ENCODE measurements around the gene E2F8.

The E2F8 gene

GRCh38 chr11:19193916-19194315 is 46.8 kb downstream of the E2F8 start:
- no peaks in the 10 kb centered on the region for H3K9me2 ChIP-seq (replicated peaks; ENCODE audit: insufficient read depth, low read length)
- H3K36me3 ChIP-seq (ENCODE audit: low read length), result no peaks in the 10 kb centered on the region
- no peak overlapping the region for H3K4me2 ChIP-seq (ENCODE audit: low read depth, low read length, poor library complexity, severe bottlenecking)
- no peak overlapping the region for H2AFZ ChIP-seq (ENCODE audit: low read depth, low read length, severe bottlenecking)
- TF ChIP-seq CTCF (IDR thresholded peaks at IDR 0.05; ENCODE audit: insufficient read depth, low read length, poor library complexity, severe bottlenecking), result no peak
- no peak for TF ChIP-seq EZH2phosphoT487 (conservative IDR thresholded peaks at IDR 0.05; ENCODE audit: low read length)
- H3K4me3 ChIP-seq (ENCODE audit: insufficient read depth, low read length, poor library complexity, severe bottlenecking), result no peak overlapping the region
- no peaks in the 10 kb centered on the region for H3F3A ChIP-seq (ENCODE audit: insufficient read depth)
- no peaks in the 10 kb centered on the region for H3K9me3 ChIP-seq (ENCODE audit: insufficient read depth, low read length)
- H4K20me1 ChIP-seq (ENCODE audit: low read depth, low read length), result no peaks in the 10 kb centered on the region
- H3K79me2 ChIP-seq (ENCODE audit: insufficient read depth, low read length), result no peaks in the 10 kb centered on the region
- H3K27ac ChIP-seq (ENCODE audit: low read depth, low read length), result no peak overlapping the region
- no peaks in the 10 kb centered on the region for H3K27me3 ChIP-seq (ENCODE audit: low read length)
- H3K9ac ChIP-seq (ENCODE audit: low read length), result no peak overlapping the region

DNA sequence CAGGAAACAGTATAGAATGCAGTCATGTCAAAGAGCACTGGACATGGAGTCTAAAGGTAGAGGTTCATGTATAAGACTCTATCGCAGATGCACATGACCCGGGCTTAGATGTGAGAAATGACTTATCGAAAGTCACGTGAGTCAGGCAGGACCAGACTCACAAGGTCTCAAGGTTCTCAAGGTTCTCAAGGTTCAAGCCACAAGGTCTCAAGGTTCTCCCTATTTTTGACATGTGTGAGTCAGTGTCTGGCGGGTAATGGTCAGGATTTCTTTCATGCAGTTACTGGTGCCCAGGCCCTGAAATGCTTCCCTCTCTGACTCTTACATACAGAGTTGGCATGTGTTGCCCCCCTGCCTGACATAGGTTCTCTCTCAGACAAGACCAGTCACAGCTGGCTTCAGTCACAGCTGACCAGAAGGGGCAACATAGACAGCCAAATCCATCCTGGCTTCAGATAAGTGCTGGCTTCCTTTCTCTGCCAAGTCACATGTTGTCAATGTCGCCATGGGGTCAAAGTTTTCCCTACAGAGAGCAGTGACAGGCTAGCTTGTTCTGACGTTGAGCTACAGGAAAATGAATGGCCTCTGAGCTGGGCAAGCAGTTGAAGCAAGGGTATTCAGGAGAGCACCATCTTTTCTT is 49.1 kb downstream of the E2F8 start:
- Histone ChIP-seq H3K27ac (ENCODE audit: low read depth, low read length) (no peak overlapping the region), H3K79me2 (ENCODE audit: insufficient read depth, low read length) (no peaks in the 10 kb centered on the region), H3K9me2 (replicated peaks; ENCODE audit: insufficient read depth, low read length) (no peaks in the 10 kb centered on the region), H3K27me3 (ENCODE audit: low read length) (no peaks in the 10 kb centered on the region), H2AFZ (ENCODE audit: low read depth, low read length, severe bottlenecking) (no peak overlapping the region), H3K4me2 (ENCODE audit: low read depth, low read length, poor library complexity, severe bottlenecking) (no peak overlapping the region), H3K36me3 (ENCODE audit: low read length) (no peaks in the 10 kb centered on the region), H3K9ac (ENCODE audit: low read length) (no peak overlapping the region), H4K20me1 (ENCODE audit: low read depth, low read length) (no peaks in the 10 kb centered on the region), H3F3A (ENCODE audit: insufficient read depth) (no peaks in the 10 kb centered on the region), H3K9me3 (ENCODE audit: insufficient read depth, low read length) (no peaks in the 10 kb centered on the region), H3K4me3 (ENCODE audit: insufficient read depth, low read length, poor library complexity, severe bottlenecking) (no peak overlapping the region)
- TF ChIP-seq EZH2phosphoT487 (conservative IDR thresholded peaks at IDR 0.05; ENCODE audit: low read length), result no peak
- TF ChIP-seq CTCF (IDR thresholded peaks at IDR 0.05; ENCODE audit: insufficient read depth, low read length, poor library complexity, severe bottlenecking), result no peak

DNA sequence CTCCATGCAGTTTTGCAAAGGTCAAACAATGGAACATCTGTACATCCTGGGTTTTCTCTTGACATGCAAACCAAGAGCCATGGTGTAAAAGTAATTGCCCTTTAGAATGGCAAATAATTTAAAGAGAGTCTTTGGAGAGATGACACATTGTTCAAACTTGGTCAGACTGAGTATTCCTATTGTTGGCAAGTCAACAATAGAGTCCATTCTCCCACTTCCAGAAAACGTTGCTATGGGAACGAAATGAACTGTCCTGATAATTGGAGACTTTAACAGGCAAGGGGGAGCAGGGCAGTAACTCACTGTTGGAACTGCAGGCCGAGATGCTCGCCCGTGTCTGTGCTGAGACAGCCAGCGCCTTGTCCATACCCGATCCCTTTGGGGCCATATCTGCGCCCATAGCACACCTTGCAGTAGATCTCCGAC is 52.9 kb downstream of the E2F8 start:
- TF ChIP-seq CTCF (IDR thresholded peaks at IDR 0.05; ENCODE audit: insufficient read depth, low read length, poor library complexity, severe bottlenecking), result no peak
- TF ChIP-seq EZH2phosphoT487 (conservative IDR thresholded peaks at IDR 0.05; ENCODE audit: low read length), result no peak
- no peak overlapping the region for H3K4me3 ChIP-seq (ENCODE audit: insufficient read depth, low read length, poor library complexity, severe bottlenecking)
- no peaks in the 10 kb centered on the region for H3F3A ChIP-seq (ENCODE audit: insufficient read depth)
- no peaks in the 10 kb centered on the region for H3K79me2 ChIP-seq (ENCODE audit: insufficient read depth, low read length)
- no peak overlapping the region for H3K4me2 ChIP-seq (ENCODE audit: low read depth, low read length, poor library complexity, severe bottlenecking)
- no peaks in the 10 kb centered on the region for H3K9me3 ChIP-seq (ENCODE audit: insufficient read depth, low read length)
- H4K20me1 ChIP-seq (ENCODE audit: low read depth, low read length), result no peaks in the 10 kb centered on the region
- no peaks in the 10 kb centered on the region for H3K27me3 ChIP-seq (ENCODE audit: low read length)
- no peaks in the 10 kb centered on the region for H3K9me2 ChIP-seq (replicated peaks; ENCODE audit: insufficient read depth, low read length)
- H3K27ac ChIP-seq (ENCODE audit: low read depth, low read length), result no peak overlapping the region
- H2AFZ ChIP-seq (ENCODE audit: low read depth, low read length, severe bottlenecking), result no peak overlapping the region
- no peak overlapping the region for H3K9ac ChIP-seq (ENCODE audit: low read length)
- H3K36me3 ChIP-seq (ENCODE audit: low read length), result no peaks in the 10 kb centered on the region

Data from SU-DHL-6 (cell line).